ENCODE results near the gene RHBDF1.
"Not testable (repeated sequence)": the region's sequence is repeated elsewhere in the genome, so short reads cannot be mapped to it uniquely, and the experiment has no call there.

DNA sequence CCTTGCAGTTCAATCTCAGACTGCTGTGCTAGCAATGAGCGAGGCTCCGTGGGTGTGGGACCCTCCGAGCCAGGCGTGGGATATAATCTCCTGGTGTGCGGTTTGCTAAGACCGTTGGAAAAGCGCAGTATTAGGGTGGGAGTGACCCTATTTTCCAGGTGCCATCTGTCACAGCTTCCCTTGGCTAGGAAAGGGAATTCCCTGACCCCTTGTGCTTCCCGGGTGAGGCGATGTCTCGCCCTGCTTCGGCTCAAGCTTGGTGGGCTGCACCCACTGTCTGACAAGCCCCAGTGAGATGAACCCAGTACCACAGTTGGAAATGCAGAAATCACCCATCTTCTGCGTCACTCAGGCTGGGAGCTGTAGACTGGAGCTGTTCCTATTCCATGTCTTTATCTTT is 51.5 kb downstream of the RHBDF1 start:
- TF ChIP-seq, protein P1, sequence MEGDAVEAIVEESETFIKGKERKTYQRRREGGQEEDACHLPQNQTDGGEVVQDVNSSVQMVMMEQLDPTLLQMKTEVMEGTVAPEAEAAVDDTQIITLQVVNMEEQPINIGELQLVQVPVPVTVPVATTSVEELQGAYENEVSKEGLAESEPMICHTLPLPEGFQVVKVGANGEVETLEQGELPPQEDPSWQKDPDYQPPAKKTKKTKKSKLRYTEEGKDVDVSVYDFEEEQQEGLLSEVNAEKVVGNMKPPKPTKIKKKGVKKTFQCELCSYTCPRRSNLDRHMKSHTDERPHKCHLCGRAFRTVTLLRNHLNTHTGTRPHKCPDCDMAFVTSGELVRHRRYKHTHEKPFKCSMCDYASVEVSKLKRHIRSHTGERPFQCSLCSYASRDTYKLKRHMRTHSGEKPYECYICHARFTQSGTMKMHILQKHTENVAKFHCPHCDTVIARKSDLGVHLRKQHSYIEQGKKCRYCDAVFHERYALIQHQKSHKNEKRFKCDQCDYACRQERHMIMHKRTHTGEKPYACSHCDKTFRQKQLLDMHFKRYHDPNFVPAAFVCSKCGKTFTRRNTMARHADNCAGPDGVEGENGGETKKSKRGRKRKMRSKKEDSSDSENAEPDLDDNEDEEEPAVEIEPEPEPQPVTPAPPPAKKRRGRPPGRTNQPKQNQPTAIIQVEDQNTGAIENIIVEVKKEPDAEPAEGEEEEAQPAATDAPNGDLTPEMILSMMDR (conservative IDR thresholded peaks at IDR 0.05) = not testable (repeated sequence)
- not testable (repeated sequence) for TF ChIP-seq EZH2 (IDR thresholded peaks at IDR 0.05; ENCODE audit: low read depth)

Measured in PC-9 (cell line).